Vagina (tissue), 2 donors: Measurements from ENCODE around the gene CHMP4B. TPM values are rescaled to one million over a fixed set of nuclear protein-coding genes. Genes with fewer than 3 reads are reported as not detected.
A peak's percentile ranks its signal among the peaks of the same experiment; 100 is the strongest.

Experiments
- DNase-seq, 2 donors: peaks; one replicate each; pipeline ENCODE4 v3.0.0-alpha.2; 2017; ENCODE audit errors: extremely low spot score in 2 of 2
- H3K27ac ChIP-seq: fragments of 200-600 bp; sonication (generic); one replicate; pipeline ENCODE4 v1.5.1; 2019
- H3K27me3 ChIP-seq: fragments of 200-600 bp; sonication (generic); one replicate; pipeline ENCODE4 v1.5.1; 2019
- H3K36me3 ChIP-seq, 2 donors: fragments of 200-600 bp; sonication (generic); one replicate each; pipeline ENCODE4 v1.5.1; 2017 to 2019
- H3K4me1 ChIP-seq: fragments of 200-600 bp; sonication (generic); one replicate; pipeline ENCODE4 v1.5.1; 2019
- H3K4me3 ChIP-seq, 2 donors: fragments of 200-600 bp; sonication (generic); 1 replicate in 1 of 2; 2 replicates in 1 of 2; pipeline ENCODE4 v1.5.1; 2016 to 2019
- H3K9me3 ChIP-seq: fragments of 200-600 bp; sonication (generic); one replicate; pipeline ENCODE4 v1.5.1; 2019
- CTCF ChIP-seq, 3 experiments: fragments of 450-650 bp in 2 of 3; fragments of 200-600 bp in 1 of 3; sonication (generic) in 1 of 3; IDR thresholded peaks; one replicate each; pipeline ENCODE4 v1.5.1; 2017 to 2019; ENCODE audit warnings: antibody characterized with exemption in 3 of 3, mild to moderate bottlenecking in 2 of 3, moderate library complexity in 2 of 3
- POLR2A ChIP-seq, 2 donors: fragments of 450-650 bp; IDR thresholded peaks; one replicate each; pipeline ENCODE4 v1.6.1; 2017; ENCODE audit warnings: antibody characterized with exemption in 2 of 2, mild to moderate bottlenecking in 2 of 2, moderate library complexity in 2 of 2
- POLR2AphosphoS5 ChIP-seq, 2 donors: sonication (generic); formaldehyde crosslinking; IDR thresholded peaks; one replicate each; pipeline ENCODE4 v1.9.0; 2017; ENCODE audit warnings: antibody characterized with exemption in 2 of 2, mild to moderate bottlenecking in 2 of 2, low read depth in 1 of 2; ENCODE audit not compliant: insufficient read depth in 1 of 2
- intact Hi-C: fragments of 100-400 bp; cut with DNase I; formaldehyde crosslinking; loops from one replicate; pipeline ENCODE4 v1.15.1; 2023
- total RNA-seq: library from RNA; depleted of rRNA; stranded (reverse); fragments of >200 nt; gene quantifications from one replicate; pipeline ENCODE4 v1.2.3, GENCODE V29; 2016

CHMP4B gene
- total RNA-seq, 1 donor from 2014 or later: 95.5 TPM

GRCh38 chr20:33869283-33869682, 58.1 kb downstream of the CHMP4B start:
- intact Hi-C loops: no loop called here
- no peak overlapping the region for H3K27ac ChIP-seq
- no peaks in the 10 kb centered on the region for H3K9me3 ChIP-seq
- H3K36me3 ChIP-seq: no peaks in the 10 kb centered on the region
- no peaks in the 10 kb centered on the region for H3K27me3 ChIP-seq
- peaks cover 5% of the 10 kb centered on the region for H3K4me1 ChIP-seq
- TF ChIP-seq POLR2AphosphoS5 (IDR thresholded peaks at IDR 0.05; ENCODE audit: insufficient read depth in 1 of 2, low read depth in 1 of 2) (no peak), POLR2A (IDR thresholded peaks at IDR 0.05) (no peak), CTCF (IDR thresholded peaks at IDR 0.05) (no peak)
- no peak for DNase-seq
- no peak overlapping the region for H3K4me3 ChIP-seq

- Histone ChIP-seq H3K27ac (no peak overlapping the region), H3K4me1 (peaks cover 5% of the 10 kb centered on the region), H3K9me3 (no peaks in the 10 kb centered on the region), H3K4me3 (peak overlapping the region in 1 of 2 donors; percentile 10), H3K36me3 (no peaks in the 10 kb centered on the region), H3K27me3 (no peaks in the 10 kb centered on the region)
- no peak for DNase-seq
- intact Hi-C loops: no loop called here
- TF ChIP-seq POLR2AphosphoS5 (IDR thresholded peaks at IDR 0.05; ENCODE audit: insufficient read depth in 1 of 2, low read depth in 1 of 2) (no peak), CTCF (IDR thresholded peaks at IDR 0.05) (no peak), POLR2A (IDR thresholded peaks at IDR 0.05) (no peak)
These were observed 60.2 kb downstream of the CHMP4B start for GRCh38 chr20:33871362-33871761.

- H3K27ac ChIP-seq: no peak overlapping the region
- no peaks in the 10 kb centered on the region for H3K9me3 ChIP-seq
- H3K27me3 ChIP-seq: no peaks in the 10 kb centered on the region
- DNase-seq: no peak
- no peak for TF ChIP-seq POLR2A (IDR thresholded peaks at IDR 0.05)
- no peak for TF ChIP-seq POLR2AphosphoS5 (IDR thresholded peaks at IDR 0.05; ENCODE audit: insufficient read depth in 1 of 2, low read depth in 1 of 2)
- TF ChIP-seq CTCF (IDR thresholded peaks at IDR 0.05): no peak
- H3K4me1 ChIP-seq: peaks cover 5% of the 10 kb centered on the region
- no peak overlapping the region for H3K4me3 ChIP-seq
- intact Hi-C loops: no loop called here
- no peaks in the 10 kb centered on the region for H3K36me3 ChIP-seq
These were observed 63.0 kb downstream of the CHMP4B start for GRCh38 chr20:33874129-33874528.

GRCh38 chr20:33875055-33875454, 63.9 kb downstream of the CHMP4B start:
- H3K4me1 ChIP-seq: peaks cover 5% of the 10 kb centered on the region
- H3K4me3 ChIP-seq: no peak overlapping the region
- DNase-seq: no peak
- no peaks in the 10 kb centered on the region for H3K27me3 ChIP-seq
- no peak for TF ChIP-seq POLR2AphosphoS5 (IDR thresholded peaks at IDR 0.05; ENCODE audit: insufficient read depth in 1 of 2, low read depth in 1 of 2)
- no peak for TF ChIP-seq POLR2A (IDR thresholded peaks at IDR 0.05)
- no peak for TF ChIP-seq CTCF (IDR thresholded peaks at IDR 0.05)
- no peaks in the 10 kb centered on the region for H3K36me3 ChIP-seq
- H3K9me3 ChIP-seq: no peaks in the 10 kb centered on the region
- no peak overlapping the region for H3K27ac ChIP-seq
- intact Hi-C loops: no loop called here

- TF ChIP-seq CTCF (IDR thresholded peaks at IDR 0.05): no peak
- TF ChIP-seq POLR2AphosphoS5 (IDR thresholded peaks at IDR 0.05; ENCODE audit: insufficient read depth in 1 of 2, low read depth in 1 of 2): no peak
- TF ChIP-seq POLR2A (IDR thresholded peaks at IDR 0.05): no peak
- Histone ChIP-seq H3K27ac (no peak overlapping the region), H3K4me3 (no peak overlapping the region), H3K27me3 (no peaks in the 10 kb centered on the region), H3K36me3 (no peaks in the 10 kb centered on the region), H3K9me3 (no peaks in the 10 kb centered on the region), H3K4me1 (peaks cover 5% of the 10 kb centered on the region)
- DNase-seq: no peak
- intact Hi-C loops: no loop called here
These were observed 64.4 kb downstream of the CHMP4B start for GRCh38 chr20:33875534-33876026.
